ENCODE results near the gene LRMDA.

The LRMDA gene

DNA sequence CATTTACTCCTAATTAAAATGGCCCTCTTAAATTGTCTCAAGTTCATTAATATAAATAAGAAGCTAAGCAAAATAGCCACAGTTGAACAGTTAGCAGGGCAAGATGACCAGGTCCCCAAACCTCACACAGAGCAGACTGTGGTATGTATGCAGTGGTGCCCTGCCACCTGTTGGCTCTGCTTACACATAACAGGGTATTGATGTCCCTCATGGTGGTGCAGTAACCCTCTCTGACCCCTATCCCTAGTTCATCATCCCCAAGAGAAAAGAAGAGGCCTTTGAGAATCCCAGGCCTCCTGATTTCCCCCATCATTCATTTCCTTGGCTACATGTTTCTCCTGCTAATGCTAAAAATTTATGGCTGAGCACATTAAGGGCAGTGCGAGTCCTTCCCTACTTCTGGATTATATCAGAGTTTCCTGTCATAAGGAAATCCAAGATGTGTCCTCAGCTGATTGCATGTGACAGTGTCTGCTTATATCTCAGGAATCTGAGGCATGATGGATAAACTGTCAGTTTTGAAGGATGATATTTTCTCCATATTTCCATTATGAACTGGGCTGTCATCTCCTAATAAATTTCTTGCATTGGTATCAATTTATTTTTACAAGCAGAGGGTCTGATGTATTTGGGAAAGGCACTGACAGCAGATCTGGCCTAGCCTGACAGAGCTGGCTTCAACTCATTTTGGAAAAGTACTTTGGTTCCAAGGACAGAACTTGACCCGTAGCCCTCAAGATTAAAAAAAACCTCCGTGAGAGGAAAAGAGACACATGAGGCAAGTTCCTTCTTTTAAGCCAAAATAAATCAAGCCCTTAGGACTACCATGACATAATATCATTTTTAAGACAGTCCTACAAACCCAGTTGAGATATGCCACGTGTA lies 880.6 kb downstream of the LRMDA start:
- H3K4me3 ChIP-seq (ENCODE audit: low read length), result no peak overlapping the region
- DNase-seq (ENCODE audit: low read depth), result no peak
- TF ChIP-seq CTCF (conservative IDR thresholded peaks at IDR 0.05; ENCODE audit: low read depth, low read length), result peak; percentile 63

GRCh38 chr10:76315240-76315639 lies 883.8 kb downstream of the LRMDA start:
- no peak for DNase-seq (ENCODE audit: low read depth)
- no peak overlapping the region for H3K4me3 ChIP-seq (ENCODE audit: low read length)
- TF ChIP-seq CTCF (conservative IDR thresholded peaks at IDR 0.05; ENCODE audit: low read depth, low read length), result no peak

GRCh38 chr10:76316234-76316633 lies 884.8 kb downstream of the LRMDA start:
- no peak for DNase-seq (ENCODE audit: low read depth)
- no peak for TF ChIP-seq CTCF (conservative IDR thresholded peaks at IDR 0.05; ENCODE audit: low read depth, low read length)
- H3K4me3 ChIP-seq (ENCODE audit: low read length), result no peak overlapping the region

DNA sequence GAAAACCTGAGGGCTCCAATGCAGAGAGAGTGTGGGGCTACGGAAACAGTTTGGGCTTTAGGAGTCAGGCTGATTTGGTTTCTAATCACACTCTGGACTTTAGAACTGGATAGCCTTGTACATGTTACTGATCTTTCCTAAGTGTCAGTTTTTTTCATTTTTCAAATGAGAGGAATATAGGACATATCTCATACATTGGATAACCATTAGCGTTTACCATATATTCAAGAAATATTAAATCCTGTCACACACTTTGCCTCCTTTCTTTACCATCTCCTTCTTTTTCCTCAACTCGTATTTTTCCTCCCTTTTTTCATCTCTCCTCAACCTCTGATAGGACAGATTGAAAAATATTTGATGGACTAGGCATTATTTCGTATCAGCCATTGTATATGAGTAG lies 885.7 kb downstream of the LRMDA start:
- no peak overlapping the region for H3K4me3 ChIP-seq (ENCODE audit: low read length)
- TF ChIP-seq CTCF (conservative IDR thresholded peaks at IDR 0.05; ENCODE audit: low read depth, low read length), result no peak
- DNase-seq (ENCODE audit: low read depth), result no peak

DNA sequence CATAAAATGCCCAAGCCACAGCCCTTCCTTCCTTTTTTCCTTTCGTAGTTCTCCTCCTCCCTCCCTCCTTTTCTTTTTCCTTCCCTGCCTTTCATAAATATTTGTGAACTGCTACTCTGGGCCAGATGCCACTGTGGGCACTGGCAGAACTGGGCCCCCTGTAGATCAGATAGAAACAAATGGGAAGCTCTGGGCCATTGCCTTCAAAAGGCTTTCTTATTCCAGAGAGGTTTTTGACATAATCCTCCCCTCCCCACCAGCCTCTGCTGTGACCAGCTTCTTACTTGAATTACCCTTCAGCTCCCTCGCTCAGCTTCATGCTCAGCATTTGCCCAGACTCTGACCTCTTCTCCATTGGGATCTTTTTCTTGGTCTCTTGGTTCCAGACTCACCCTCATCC lies 886.8 kb downstream of the LRMDA start:
- no peak for DNase-seq (ENCODE audit: low read depth)
- H3K4me3 ChIP-seq (ENCODE audit: low read length), result no peak overlapping the region

DNA sequence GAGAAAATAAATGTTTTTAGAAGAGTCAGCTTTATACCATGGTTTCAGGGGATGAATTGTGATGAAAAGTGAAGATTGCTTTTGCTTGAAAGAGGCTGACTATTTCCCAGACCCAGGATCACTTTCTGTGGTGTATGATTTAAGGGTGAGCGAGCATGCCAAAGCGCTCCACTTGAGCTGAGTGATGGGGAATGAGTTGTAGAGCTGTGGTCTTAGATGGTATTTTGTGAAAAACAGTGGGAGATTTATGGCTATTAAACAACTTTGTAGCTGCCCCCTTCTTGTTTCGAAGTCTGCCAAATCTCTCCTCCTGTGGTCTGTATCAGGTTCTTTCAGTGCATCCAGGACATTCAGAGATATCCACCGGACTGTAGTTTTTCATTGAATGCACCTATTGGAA lies 888.2 kb downstream of the LRMDA start:
- no peak overlapping the region for H3K4me3 ChIP-seq (ENCODE audit: low read length)
- TF ChIP-seq CTCF (conservative IDR thresholded peaks at IDR 0.05; ENCODE audit: low read depth, low read length), result no peak
- no peak for DNase-seq (ENCODE audit: low read depth)

More for the DNA sequence above, 886.8 kb downstream of the LRMDA start:
- no peak for TF ChIP-seq CTCF (conservative IDR thresholded peaks at IDR 0.05; ENCODE audit: low read depth, low read length)

DNA sequence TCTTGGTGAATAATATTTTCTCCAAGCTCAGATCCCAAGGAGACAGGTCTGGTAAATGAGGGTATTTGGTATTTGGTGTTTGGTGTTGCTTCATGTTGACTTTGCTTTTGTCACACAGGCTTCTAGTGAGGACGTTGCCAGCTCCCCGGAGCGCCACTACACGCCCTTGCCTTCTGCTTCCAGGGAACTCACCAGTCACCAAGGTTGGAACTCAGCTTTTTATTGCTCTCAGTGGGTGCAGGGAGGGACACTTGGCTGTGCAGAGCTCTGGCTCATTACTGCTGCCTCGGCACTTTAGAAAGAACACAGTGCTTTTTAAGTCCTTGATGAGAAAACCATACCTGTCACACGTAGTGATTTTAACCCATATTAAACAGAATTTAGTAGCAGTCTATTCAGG lies 892.9 kb downstream of the LRMDA start:
- no peak overlapping the region for H3K4me3 ChIP-seq (ENCODE audit: low read length)
- DNase-seq (ENCODE audit: low read depth), result no peak
- no peak for TF ChIP-seq CTCF (conservative IDR thresholded peaks at IDR 0.05; ENCODE audit: low read depth, low read length)
